GM21526 (cell line): Measurements from ENCODE around the gene NAPG.
"Not testable (repeated sequence)": the region's sequence is repeated elsewhere in the genome, so short reads cannot be mapped to it uniquely, and the experiment has no call there.

Source experiments
- ATAC-seq: cut with Tn5 transposase; IDR thresholded peaks from one replicate; pipeline ENCODE4 v1.9.1; 2021; ENCODE audit warnings: moderate library complexity; ENCODE audit not compliant: unreplicated experiment, low FRiP score

The NAPG gene

DNA sequence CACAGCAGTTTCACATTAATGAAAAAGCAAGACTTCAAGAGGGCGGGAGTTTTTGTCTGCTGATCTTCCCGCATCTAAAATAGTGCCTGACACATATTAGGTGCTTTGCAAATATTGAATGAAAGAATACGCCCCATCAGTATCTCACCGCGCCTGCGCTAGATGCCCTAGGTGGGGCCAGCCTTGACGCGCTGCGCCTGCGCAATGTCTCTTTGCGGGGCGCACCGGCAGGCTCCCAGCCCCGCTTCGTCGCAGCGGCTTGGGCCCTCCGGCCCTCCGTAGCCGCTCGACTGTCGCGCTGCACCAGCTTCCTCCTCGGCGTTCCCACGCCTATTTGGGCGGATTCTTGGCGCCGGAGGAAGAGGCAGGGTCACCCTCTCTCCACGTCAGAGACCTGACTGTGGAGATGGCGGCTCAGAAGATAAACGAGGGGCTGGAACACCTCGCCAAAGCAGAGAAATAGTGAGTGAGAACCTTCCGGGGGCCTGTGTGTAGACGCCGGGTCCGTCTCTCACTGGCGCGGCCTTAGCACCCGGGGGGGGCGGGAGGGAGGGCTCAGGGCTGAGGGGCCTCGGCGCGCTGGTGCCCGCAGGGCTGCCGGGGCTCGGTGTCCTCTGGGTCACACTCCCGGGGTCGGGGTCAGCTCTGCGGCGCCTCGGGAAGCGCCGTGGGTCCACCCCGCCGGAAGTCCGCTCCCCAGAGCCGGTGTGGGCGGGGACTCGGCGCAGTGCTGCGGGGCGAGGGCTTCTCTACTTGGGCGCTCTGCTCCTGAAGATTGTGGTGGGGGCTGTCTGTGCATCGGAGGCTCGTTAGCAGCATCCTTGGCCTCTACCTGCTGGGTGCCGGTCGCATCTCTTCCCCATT, at the start of gene NAPG:
Gene NAPG (plus strand): TSS at position 331 of the 864 bp plus-strand sequence. CDS start 76 bp downstream, at position 407.
- ATAC-seq: peak; percentile 57

DNA sequence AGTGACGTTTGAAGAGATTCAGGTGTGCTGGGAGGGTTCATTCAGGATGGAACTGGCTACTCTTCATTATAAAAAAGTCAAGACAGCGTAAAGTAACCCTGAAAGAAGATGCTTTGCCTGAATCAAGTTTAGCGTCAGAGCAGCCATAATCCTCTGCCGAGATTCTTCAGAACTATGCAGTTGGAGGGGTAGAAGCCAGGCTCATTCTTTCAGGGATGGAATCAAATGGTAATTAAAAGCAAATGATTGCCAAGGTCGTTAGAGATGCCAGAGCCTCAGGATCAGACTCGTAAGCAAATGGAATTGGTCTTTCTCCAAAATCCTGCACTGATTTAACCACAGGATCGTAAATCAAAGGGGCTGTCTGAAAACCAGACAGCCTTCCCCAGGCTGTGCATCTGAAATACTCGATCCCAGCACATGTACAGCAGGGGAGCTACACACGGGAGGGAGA, 49.5 kb upstream of the NAPG start:
- ATAC-seq: no peak

DNA sequence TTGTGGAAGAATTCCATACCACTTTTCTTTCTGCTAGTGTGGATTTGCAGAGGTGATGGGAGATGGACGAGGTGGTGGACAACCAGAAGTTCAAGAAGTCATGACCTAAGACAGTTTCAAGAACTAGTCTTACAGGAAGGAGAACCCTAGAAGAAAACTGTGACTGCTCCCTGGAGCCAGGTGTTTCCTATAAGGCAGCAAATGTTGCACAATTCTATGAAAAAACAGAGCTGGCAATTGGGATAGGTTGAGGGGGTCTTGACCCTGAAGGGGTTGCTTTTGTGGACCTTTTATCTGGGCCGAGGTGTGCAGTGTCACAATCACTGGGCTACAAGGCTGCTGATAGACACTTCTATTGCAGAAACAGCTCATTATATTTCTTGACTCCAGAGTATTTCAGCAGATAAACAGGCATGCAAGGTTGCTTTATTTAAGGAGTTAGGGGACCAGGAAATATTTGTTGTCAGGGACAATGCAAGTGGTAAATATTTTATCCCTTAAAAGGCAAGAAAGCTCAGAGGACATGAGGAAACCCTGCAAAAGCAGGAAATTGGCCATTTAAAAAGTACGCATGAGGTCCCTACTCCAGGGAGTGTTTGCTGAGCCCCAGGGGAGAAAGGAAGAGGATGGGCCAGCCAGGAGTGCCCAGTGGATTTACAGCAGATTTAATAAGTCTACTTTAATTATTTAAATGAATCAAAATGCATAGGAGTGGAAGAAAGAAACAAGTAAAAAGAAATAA, 48.5 kb upstream of the NAPG start:
- ATAC-seq: no peak

DNA sequence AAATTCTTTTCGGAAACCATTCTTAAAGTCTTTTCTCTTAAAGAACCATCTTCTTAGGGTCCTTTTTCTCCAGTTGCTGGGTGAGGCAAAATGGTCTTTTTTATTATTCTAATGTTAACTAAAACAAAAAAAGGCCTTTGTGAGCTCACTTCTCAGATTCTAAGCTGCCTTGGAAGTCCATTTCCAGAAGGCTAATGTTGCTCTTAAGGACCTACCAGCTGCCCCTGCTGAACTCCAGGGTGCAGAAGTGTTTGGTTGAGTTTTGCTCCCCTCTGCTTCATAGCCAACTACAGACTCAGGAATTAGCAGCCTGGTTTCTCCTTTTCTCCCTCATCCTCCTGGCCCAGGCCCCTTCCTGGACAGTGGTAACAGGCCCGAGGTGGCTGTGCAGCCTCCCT, 48.0 kb upstream of the NAPG start:
- no peak for ATAC-seq

DNA sequence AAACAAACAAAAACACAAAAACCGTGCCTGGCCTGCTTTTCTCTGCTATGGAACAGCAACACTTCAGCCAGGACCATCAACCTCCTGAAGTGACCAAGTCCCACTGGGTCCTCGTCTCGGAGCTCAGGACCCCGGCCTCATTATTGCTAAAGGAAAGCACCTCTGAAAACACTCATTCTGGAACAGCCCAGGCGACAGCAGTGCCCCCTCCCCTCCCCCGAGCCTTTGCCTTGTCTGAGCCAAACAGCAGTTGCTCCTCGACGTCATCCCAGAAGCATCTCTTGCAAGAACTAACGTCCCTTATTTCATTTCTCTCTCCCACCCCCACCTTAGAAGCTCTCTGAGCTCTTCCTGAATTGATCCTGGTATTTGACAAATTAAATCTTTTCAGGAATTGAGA, 44.0 kb upstream of the NAPG start:
- no peak for ATAC-seq

DNA sequence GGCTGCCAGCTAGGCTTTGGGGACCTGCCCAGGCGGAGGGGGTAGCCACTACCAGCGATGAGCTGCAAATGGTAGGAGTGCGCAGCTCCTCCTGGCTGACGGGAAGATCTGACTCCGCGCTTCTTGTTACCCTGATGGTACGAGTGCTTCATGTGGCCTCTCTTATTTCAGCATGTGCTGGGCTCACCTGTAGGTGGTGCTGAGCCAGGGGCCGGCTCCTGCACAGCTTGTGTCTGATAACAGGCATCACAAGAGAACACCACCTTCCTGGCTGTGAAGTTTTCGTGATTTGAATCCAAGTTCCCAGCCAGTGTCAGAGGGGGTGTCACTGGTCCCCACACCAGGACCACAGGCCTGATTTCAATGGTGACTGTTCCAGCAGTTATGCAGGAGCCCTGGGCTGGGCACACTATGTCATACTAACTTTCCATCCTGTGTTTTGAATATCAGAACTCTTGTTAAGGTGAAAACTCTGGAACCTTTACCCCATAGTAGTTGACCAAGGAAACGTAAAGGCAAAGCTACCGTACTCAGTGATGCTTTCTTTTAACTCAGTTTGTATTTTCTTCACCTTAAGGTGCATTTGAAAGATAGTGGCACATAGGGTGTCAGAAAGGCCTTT, 43.4 kb upstream of the NAPG start:
- no peak for ATAC-seq

DNA sequence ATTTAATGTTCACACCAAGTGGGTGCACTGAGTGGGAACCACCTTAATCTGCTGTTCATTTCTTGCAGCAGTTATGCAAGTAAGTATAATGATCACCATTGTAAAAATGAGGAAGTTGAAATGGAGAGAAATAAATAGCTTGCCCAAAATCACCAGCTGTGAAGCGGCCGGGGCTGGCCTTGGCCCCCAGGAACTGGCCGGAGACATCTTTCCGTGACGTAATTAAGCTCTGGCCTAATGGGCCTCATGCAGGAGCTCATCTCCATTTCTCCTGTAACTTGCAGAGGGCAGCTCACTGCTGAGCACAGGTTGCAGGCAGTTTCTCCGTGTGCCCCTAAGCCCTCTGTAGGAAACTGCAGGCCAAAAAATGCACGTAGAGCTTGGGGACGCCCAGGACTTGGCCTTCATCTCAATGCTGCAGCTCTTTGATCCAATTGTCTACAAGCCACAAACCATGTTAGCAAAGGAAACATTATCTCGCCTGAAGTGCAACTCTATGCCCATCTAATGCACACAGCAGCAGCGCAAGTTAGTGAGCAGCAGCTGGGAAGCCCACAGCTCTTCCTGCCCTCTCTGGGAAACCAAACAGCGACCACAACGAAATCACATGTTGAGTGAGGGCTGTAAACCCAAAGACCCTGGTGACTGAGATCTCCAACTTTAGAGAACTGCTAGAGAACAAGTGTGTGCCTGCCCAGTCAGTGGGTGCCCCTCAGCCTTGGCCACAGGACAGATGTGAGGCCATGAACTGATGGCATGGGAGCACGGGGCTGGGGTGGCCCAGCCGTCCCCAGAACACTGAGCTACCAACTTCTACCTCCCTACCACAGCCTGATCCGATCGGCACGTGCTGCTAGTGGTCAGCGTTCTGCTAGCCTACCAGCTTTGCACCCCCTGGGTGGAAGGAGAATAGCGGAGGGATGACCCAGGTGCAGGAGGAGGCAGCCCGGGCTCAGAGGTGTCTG, 42.6 kb upstream of the NAPG start:
- ATAC-seq: no peak

DNA sequence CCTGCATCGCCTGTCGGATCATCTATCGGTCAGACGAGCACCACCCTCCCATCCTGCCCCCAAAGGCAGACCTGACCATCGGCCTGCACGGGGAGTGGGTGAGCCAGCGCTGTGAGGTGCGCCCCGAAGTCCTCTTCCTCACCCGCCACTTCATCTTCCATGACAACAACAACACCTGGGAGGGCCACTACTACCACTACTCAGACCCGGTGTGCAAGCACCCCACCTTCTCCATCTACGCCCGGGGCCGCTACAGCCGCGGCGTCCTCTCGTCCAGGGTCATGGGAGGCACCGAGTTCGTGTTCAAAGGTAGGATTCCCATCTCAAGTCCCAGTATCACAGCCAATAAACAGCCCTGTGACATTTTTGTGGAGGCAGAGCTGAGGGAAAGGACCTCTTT, 40.4 kb upstream of the NAPG start:
- ATAC-seq: no peak

DNA sequence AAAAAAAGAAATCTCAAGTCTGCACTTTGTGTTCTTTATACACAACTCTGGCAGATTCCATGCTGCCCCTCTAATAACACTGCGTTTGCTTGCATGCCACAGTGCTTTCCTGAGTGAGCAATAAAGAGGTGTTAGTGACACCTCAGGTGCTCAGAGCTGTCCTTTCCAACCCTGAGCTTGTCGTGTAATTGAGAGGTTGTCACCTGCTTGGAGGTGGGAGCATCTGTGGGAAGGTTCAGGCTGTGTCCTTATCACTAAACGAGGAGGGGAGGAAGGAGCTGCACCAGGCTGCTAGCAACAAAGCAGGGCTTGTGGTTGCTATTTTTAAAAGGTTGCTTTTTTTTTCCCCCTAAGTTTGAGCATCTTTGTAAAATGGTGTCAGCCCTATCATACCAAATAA, 39.5 kb upstream of the NAPG start:
- no peak for ATAC-seq

DNA sequence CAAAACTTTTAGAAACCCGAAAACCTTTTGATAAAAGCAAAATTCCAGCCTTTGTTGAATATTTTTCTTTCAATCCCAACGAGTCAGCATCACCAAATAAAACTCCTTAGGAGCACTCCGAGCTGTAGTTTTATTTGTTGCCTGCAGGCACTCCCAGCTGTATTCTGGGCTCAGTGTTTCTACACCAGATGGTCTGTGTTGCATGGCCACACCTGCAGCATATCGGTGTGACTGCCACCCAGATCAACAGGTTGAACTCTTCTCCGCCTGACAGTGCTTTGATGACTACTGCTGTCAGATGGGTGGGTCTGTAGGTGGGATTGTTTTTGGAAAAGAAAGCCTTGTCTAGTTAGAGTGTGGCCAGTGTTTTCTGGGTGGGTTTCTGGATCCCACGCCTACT, 38.7 kb upstream of the NAPG start:
- no peak for ATAC-seq

DNA sequence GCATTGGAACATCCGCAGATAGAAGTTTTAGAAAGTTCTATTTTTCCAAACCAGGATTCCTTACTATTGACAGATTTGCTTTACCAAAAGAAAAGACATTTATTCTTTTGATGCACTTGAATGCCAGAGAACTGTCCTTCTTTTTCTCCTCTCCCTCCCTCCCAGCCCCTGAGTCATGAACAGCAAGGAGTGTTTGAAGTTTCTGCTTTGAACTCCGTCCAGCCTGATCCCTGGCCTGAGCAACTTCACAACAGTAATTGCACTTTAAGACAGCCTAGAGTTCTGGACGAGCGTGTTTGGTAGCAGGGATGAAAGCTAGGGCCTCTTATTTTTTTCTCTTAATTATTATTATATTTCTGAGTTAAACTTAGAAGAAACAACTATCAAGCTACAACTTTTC, 37.8 kb upstream of the NAPG start:
- no peak for ATAC-seq

DNA sequence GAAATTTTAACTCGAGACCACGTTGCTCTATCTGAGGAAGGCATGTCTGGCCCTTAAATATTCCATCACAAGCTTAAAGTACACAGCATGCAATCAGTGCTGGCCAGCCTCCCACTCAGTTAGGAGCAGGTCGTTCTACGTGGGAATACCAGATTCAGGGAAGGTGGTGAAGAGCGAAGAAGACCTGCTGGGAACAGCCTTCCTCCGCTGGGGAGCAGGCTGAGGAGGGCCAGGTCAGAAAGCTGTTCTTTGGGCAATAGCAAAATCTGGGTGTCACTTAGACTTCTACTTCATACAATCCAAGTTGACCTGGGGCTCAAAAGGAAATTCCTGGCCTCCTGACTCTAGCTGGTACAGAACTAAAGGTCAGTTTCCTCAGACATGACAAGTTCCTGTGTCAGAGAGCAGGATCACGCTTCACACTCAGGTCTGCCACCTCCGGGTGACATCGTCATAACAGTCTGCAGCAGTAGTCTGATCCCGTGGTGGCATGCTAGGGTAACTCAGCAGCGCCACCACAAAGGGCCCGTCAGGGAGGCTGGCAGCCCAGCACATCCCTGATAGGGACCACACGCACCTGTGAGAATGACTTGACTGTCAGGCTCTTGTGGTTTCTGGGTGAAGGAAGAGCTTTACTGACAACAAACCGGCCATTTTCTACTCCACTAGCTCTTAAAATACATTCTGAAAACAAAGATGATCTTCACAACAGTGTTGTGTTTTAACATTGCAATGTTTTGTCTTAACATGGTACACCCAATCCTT, 35.2 kb upstream of the NAPG start:
- peak; percentile 92 for ATAC-seq

DNA sequence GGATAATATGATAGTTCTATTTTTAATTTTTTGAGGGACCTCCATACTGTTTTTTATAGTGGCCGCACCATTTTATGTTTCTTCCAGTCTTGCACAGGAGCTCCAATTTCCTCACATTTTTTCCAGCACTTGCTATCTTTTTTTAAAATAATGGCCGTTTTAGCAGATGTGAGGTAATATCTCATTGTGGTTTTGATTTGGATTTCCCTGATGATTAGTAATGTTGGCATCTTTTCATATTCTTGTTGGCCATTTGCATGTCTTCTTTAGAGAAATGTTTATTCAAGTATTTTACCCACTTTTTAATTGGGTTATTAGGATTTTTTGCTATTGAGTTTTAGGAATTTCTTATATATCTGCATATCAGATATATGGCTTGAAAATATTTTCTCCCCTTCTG, 29.9 kb upstream of the NAPG start:
- no peak for ATAC-seq

DNA sequence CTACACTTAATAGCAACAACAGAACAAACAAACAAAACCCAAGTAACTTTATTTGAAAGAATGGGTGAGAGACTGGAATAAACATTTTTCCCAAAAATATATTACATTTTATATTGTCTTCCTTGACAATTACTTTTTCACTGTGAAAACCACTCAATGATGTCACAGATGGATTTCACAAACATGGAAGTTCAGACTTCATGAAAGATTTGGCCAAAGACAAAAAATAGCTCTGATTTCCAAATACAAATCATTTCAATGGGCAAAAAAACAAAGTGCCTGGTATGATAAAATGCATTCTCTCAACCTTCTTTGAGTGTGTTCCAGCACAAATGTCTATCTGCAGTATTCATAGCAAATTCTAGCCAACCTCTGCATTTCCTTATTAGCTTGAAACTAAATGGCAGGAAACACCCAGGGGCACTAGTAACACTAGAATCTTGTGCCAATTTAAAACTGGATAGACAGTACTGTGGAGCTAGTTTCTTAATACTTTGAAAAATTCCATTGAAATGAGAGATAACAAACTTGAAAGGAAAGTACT, 28.5 kb upstream of the NAPG start:
- ATAC-seq: no peak

DNA sequence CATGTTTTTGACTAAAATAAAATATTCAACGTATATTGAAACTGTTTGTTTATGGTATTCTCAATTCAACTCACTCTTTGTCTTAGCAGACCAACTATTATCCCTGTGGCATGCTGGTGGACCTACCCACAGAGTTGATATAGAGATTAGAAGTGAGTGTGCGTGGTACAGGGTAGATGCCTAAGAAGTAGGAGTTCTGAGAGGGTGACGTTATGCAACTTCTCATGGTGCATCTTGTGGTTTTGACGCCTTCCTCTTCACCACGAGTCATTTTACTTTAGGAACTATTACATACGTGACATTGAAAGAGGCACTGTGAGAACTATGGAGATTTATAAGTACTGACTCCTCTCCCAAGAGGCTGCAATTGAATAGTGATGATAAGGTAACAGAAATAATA, 26.6 kb upstream of the NAPG start:
- no peak for ATAC-seq

DNA sequence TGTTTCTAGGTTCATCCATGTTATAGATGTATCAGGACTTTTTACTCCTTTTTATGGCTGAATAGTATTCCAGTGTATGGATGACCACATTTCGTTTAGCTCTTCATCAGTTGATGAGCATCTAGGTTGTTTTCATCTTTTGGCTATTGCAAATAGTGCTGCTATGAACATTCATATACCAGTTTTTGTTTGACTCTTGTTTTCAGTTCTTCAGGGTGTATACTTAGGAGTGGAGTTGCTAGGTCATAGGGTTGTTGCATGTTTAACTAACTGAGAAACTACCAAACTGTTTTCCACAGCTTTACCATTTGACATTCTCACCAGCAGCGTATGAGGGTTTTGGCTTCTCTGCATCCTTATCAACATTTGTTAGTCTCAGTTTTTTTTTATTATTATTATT, 25.8 kb upstream of the NAPG start:
- ATAC-seq: no peak

DNA sequence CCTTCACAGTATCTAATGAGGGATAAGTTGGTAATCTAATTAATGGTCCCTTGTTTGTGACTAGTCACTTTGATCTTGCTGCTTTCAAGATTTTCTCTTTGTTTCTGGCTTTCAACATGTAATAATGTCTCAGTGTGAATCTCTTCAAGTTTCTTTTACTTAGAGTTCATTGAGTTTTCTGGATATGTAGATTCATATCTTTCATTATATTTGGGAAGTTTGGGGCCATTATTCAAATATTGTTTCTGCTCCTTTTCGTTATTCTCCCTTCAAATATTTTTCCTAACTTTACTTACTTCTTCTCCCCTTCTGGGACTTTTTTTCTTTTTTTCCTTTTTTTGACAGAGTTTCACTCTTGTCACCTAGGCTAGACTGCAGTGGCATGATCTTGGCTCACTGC, 21.1 kb upstream of the NAPG start:
- no peak for ATAC-seq

DNA sequence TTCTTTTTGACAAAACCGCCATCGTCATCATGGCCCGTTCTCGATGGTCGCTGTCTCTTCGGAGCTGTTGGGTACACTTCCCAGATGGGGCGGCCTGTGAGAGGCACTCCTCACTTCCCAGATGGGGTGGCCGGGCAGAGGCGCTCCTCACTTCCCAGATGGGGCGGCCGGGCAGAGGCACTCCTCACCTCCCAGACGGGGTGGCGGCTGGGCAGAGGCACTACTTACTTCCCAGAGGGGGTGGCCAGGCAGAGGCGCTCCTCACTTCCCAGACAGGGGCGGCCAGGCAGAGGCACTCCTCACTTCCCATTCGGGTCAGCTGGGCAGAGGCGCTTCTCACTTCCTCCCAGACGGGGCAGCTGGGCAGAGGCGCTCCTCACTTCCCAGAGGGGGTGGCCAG, 19.9 kb upstream of the NAPG start:
- not testable (repeated sequence) for ATAC-seq

DNA sequence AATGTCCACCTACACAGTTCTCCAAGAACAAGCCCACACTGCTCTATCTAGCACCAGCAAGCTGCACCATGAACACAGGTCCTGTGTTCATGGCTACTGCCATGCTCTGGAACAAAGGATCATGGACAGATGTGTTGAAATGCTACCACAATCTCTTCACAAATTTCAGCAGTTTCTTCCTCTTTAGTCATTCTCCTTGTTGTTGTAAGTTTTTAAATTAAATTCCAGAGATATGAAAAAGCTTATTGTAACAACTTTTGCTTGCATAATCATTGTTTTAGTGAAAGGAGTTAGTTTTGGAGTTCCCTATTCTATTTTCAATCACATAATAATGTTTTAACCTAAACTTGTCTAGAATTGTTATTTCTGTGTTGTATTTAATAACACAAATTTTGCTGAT, 17.2 kb upstream of the NAPG start:
- no peak for ATAC-seq
